K562 (cell line): Measurements from ENCODE around the gene PSRC1. TPM values are rescaled to one million over a fixed set of nuclear protein-coding genes. Genes with fewer than 3 reads are reported as not detected.

Experiments
- ATAC-seq: fragments of 200-7000 bp; cut with Tn5 transposase; 3 replicates; pipeline ENCODE4 v1.9.1; 2020; ENCODE audit warnings: moderate library complexity
- BruUV-seq: library from RNA; stranded (reverse); fragments of 400-500 nt; replicated peaks from 2 replicates; lab custom pipeline; 2021; lab: Mats Ljungman, UMichigan
- CTCF ChIA-PET: fragments of 300-600 bp; formaldehyde crosslinking; extraction: SDS; loops from one replicate; lab custom pipeline; 2021; ENCODE audit warnings: low intra/inter-chr PET ratio; lab: Yijun Ruan, JAX
- POLR2A ChIA-PET: fragments of 300-600, 350-650 bp; sonication (Branson Sonifier 250); formaldehyde crosslinking; extraction: SDS; loops from one replicate; lab custom pipeline; 2021; ENCODE audit warnings: antibody characterized with exemption, inconsistent platforms; lab: Yijun Ruan, JAX
- DNase-seq, 4 experiments: peaks; one replicate each; pipeline versions ENCODE4 v3.0.0 to v3.0.0-alpha.2; 2011 to 2018; ENCODE audit warnings: low spot score in 3 of 4, mixed read lengths in 3 of 4; ENCODE audit errors: extremely low read depth in 1 of 4
- FAIRE-seq: peaks from 2 replicates; lab custom pipeline; 2011; peaks lifted over from hg19 to GRCh38; lab: Jason Lieb, UNC
- H2AFZ ChIP-seq: 2 replicates; pipeline ENCODE4 v1.6.0; 2011; ENCODE audit warnings: low read depth, low read length, control low read depth, inconsistent platforms
- H3K27ac ChIP-seq: fragments of 200-600 bp; 3 replicates; pipeline ENCODE4 v1.8.0; 2011; ENCODE audit warnings: low read depth, mild to moderate bottlenecking, control low read depth, inconsistent platforms, low read length, moderate library complexity, mixed read lengths; ENCODE audit errors: extremely low read depth
- H3K27me3 ChIP-seq, 2 experiments: fragments of 300-600 bp in 1 of 2; 2 replicates in 1 of 2; 3 replicates in 1 of 2; pipeline versions ENCODE4 v1.6.0 to v1.8.0; 2011; ENCODE audit warnings: inconsistent platforms in 2 of 2, low read length in 2 of 2, mild to moderate bottlenecking in 1 of 2, mixed read lengths in 1 of 2, moderate library complexity in 1 of 2; ENCODE audit not compliant: control insufficient read depth in 2 of 2, insufficient read depth in 2 of 2
- H3K36me3 ChIP-seq: fragments of 300-600 bp; 3 replicates; pipeline ENCODE4 v1.8.0; 2011; ENCODE audit warnings: mild to moderate bottlenecking, low read length, inconsistent platforms; ENCODE audit not compliant: control insufficient read depth, insufficient read depth
- H3K4me1 ChIP-seq, 2 experiments: fragments of 200-600 bp in 1 of 2; replicated peaks in 1 of 2; 2 replicates in 1 of 2; 3 replicates in 1 of 2; pipeline versions ENCODE4 v1.5.1 to v1.8.0; 2011; ENCODE audit warnings: inconsistent platforms in 2 of 2, low read length in 2 of 2, mild to moderate bottlenecking in 1 of 2, mixed read lengths in 1 of 2, moderate library complexity in 1 of 2; ENCODE audit not compliant: control insufficient read depth in 2 of 2, insufficient read depth in 2 of 2
- H3K4me2 ChIP-seq: 2 replicates; pipeline ENCODE4 v1.6.1; 2011; ENCODE audit warnings: low read length, control low read depth, inconsistent platforms, mixed read lengths; ENCODE audit not compliant: insufficient read depth
- H3K4me3 ChIP-seq: fragments of 200-600 bp; sonication (generic), shearing (Covaris generic); 2 replicates; pipeline ENCODE4 v1.5.1; 2016; ENCODE audit warnings: control low read depth, inconsistent platforms
- H3K79me2 ChIP-seq: fragments of 200-600 bp; 3 replicates; pipeline ENCODE4 v1.8.0; 2011; ENCODE audit warnings: low read length, inconsistent platforms; ENCODE audit not compliant: control insufficient read depth, insufficient read depth
- H3K9ac ChIP-seq, 2 experiments: 2 replicates each; pipeline versions ENCODE4 v1.6.0 to v1.6.1; 2011; ENCODE audit warnings: low read depth in 2 of 2, low read length in 2 of 2, control low read depth in 1 of 2, inconsistent platforms in 1 of 2, mild to moderate bottlenecking in 1 of 2, mixed read lengths in 1 of 2; ENCODE audit not compliant: insufficient read depth in 1 of 2
- H3K9me1 ChIP-seq: one replicate; pipeline ENCODE4 v1.6.0; 2011; ENCODE audit warnings: inconsistent platforms, mild to moderate bottlenecking, low read length, moderate library complexity; ENCODE audit not compliant: control insufficient read depth, insufficient read depth
- H3K9me3 ChIP-seq: replicated peaks from 2 replicates; pipeline ENCODE4 v1.5.1; 2011; ENCODE audit warnings: low read depth, low read length, inconsistent platforms; ENCODE audit not compliant: control insufficient read depth, insufficient read depth
- H4K20me1 ChIP-seq: replicated peaks from 2 replicates; pipeline ENCODE4 v1.6.1; 2011; ENCODE audit warnings: low read length, inconsistent platforms, mixed read lengths; ENCODE audit not compliant: control insufficient read depth, insufficient read depth
- CBFA2T3 ChIP-seq: fragments of 450-650 bp; IDR thresholded peaks from 2 replicates; pipeline ENCODE4 v1.6.1; 2017
- KDM1A ChIP-seq, 2 experiments: fragments of 450-650 bp; IDR thresholded peaks; 2 replicates each; pipeline ENCODE4 v1.6.1; 2016; ENCODE audit warnings: mild to moderate bottlenecking in 2 of 2
- RREB1 ChIP-seq: fragments of 250-450 bp; sonication (Bioruptor Pico); IDR thresholded peaks from 2 replicates; pipeline ENCODE4 v1.4.0; 2020
- WGBS: fragments of 100-300 bp; shearing (Covaris generic); methylation state at CpG from one replicate; pipeline ENCODE4 v1.1.6; 2016; ENCODE audit warnings: low coverage, mixed read lengths; ENCODE audit not compliant: insufficient coverage; ENCODE audit errors: missing lambda C conversion rate; 5-methylcytosine and 5-hydroxymethylcytosine counted together
- in situ Hi-C: fragments of 300-500 bp; cut with MboI; formaldehyde crosslinking; loops from 4 replicates; pipeline ENCODE4 v1.15.0; 2018; ENCODE audit warnings: inconsistent platforms, mixed read lengths
- intact Hi-C: fragments of 100-400 bp; cut with micrococcal nuclease; formaldehyde crosslinking; loops from 2 replicates; pipeline ENCODE4 v1.14.2; 2022
- polyA plus RNA-seq, 8 experiments: library from polyadenylated mRNA; depleted of rRNA in 4 of 8; stranded (reverse) in 5 of 8; unstranded in 3 of 8; fragments of >200 nt; fragmentation: Nextera tagmentation in 2 of 8; fragmentation: Illumina TruSeq in 1 of 8; extraction: Ambion mirVana in 2 of 8; extraction: Trizol in 1 of 8; gene quantifications; 2 replicates each; pipeline versions ENCODE4 v1.2.1 to v1.2.3, GENCODE V29; 2011 to 2014; ENCODE audit warnings: inconsistent platforms in 1 of 8, missing spikeins in 1 of 8
- total RNA-seq, 7 experiments: library from RNA; depleted of rRNA in 6 of 7; stranded (reverse); fragments of >200 nt in 6 of 7; fragmentation: Illumina TruSeq in 2 of 7; extraction: Trizol in 2 of 7; gene quantifications; 2 replicates each; pipeline versions ENCODE4 v1.2.1 to v1.2.3, GENCODE V29; 2011 to 2021; ENCODE audit warnings: low replicate concordance in 1 of 7
- TF ChIP-seq, protein P1 (sequence below): fragments of 450-650 bp; formaldehyde crosslinking; IDR thresholded peaks from 2 replicates; pipeline ENCODE4 v1.4.0; 2020; ENCODE audit warnings: mild to moderate bottlenecking, moderate library complexity

The PSRC1 gene
- total and polyA plus RNA-seq, 9 of the 15 experiments (the other 6 are each of a cell fraction or from before 2014, with no cell fraction given) = 6.5 to 65.2 (median 39.3) TPM

GRCh38 chr1:109316506-109316905 lies 33.6 kb upstream of the PSRC1 start:
- H3K36me3 ChIP-seq = peaks cover 89% of the 10 kb centered on the region
- no peak for ATAC-seq
- H3K9ac ChIP-seq = no peak overlapping the region
- intact Hi-C loops = no loop called here
- no peak overlapping the region for H3K4me3 ChIP-seq
- in situ Hi-C loops = no loop called here
- TF ChIP-seq, protein P1, sequence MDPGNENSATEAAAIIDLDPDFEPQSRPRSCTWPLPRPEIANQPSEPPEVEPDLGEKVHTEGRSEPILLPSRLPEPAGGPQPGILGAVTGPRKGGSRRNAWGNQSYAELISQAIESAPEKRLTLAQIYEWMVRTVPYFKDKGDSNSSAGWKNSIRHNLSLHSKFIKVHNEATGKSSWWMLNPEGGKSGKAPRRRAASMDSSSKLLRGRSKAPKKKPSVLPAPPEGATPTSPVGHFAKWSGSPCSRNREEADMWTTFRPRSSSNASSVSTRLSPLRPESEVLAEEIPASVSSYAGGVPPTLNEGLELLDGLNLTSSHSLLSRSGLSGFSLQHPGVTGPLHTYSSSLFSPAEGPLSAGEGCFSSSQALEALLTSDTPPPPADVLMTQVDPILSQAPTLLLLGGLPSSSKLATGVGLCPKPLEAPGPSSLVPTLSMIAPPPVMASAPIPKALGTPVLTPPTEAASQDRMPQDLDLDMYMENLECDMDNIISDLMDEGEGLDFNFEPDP = no peak
- TF ChIP-seq KDM1A (IDR thresholded peaks at IDR 0.05) (0 out of 4 replicates have a peak, but pooled peaks of 1 of the 2 experiments have one; percentile 10), CBFA2T3 (peak; percentile 29; the same call in 1 of the 2 replicates)
- no peak for FAIRE-seq
- no peak overlapping the region for H3K4me2 ChIP-seq
- ChIA-PET POLR2A (interaction anchor here (0.8 to 6.0 kb wide), 2 partner anchors 10 to 41 kb away, joined by 4 to 62 read pairs; partner anchors contain the start of gene MYBPHL), CTCF (no interaction called here)
- H3K27ac ChIP-seq = no peak overlapping the region
- H3K9me3 ChIP-seq = no peaks in the 10 kb centered on the region
- H4K20me1 ChIP-seq = no peaks in the 10 kb centered on the region
- no peaks in the 10 kb centered on the region for H3K9me1 ChIP-seq
- WGBS = 89% methylated on average over 1 of the region's 1 CpG
- BruUV-seq = no TSS peak
- H3K27me3 ChIP-seq = no peaks in the 10 kb centered on the region
- no peak overlapping the region for H2AFZ ChIP-seq
- no peaks in the 10 kb centered on the region for H3K79me2 ChIP-seq
- H3K4me1 ChIP-seq = peaks cover 0 to 3% of the 10 kb centered on the region in 2 experiments; a peak in 1 of 5 replicates
- no peak for DNase-seq

DNA sequence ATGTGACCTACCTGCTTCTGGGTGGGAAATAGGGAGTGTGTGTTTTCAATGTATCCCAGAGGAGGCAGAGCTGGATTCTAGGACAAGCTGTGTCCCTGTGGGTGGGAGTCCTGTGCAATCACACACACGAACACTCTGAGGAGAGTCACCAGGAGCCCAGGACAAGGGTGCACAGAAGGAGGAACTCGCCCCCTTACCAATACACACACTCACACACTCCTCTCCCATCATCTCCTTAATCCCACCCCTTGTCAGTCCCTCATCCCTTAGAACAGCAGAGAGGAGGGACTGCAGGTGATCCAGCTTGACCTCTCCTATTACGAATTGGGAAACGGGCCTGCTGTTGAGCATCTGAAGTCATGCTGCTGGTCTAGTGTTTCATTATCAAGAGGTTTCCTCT lies 32.3 kb upstream of the PSRC1 start:
- Histone ChIP-seq H3K27me3 (no peaks in the 10 kb centered on the region), H3K27ac (no peak overlapping the region), H4K20me1 (no peaks in the 10 kb centered on the region), H3K4me1 (peaks cover 0 to 3% of the 10 kb centered on the region in 2 experiments; a peak in 1 of 5 replicates), H3K4me3 (no peak overlapping the region), H3K9me1 (no peaks in the 10 kb centered on the region), H3K9me3 (no peaks in the 10 kb centered on the region), H3K4me2 (no peak overlapping the region), H3K79me2 (no peaks in the 10 kb centered on the region), H3K36me3 (peaks cover 89% of the 10 kb centered on the region), H3K9ac (no peak overlapping the region), H2AFZ (no peak overlapping the region)
- WGBS = 94% methylated on average over 4 of the region's 4 CpGs
- BruUV-seq = no TSS peak
- no peak for TF ChIP-seq RREB1 (CRISPR knock-in tag)
- ATAC-seq (no peak), DNase-seq (no peak), FAIRE-seq (no peak)
- intact Hi-C loops (no loop called here), in situ Hi-C loops (no loop called here)
- CTCF ChIA-PET = no interaction called here
- POLR2A ChIA-PET = interaction anchor here (0.6 to 6.0 kb wide), 3 partner anchors 9 to 103 kb away, joined by 3 to 62 read pairs (median 4); partner anchors contain the start of gene MYBPHL
